B cell (primary cell): ENCODE data around the gene HNRNPF. TPM values are rescaled to one million over a fixed set of nuclear protein-coding genes. Genes with fewer than 3 reads are reported as not detected.

Experiments used
- ATAC-seq: fragments of 200-7000 bp; cut with Tn5 transposase; one replicate; pipeline ENCODE4 v1.10.0; 2021; ENCODE audit warnings: low read depth, mild to moderate bottlenecking, moderate number of reproducible peaks, moderate library complexity
- CTCF ChIA-PET: fragments of 350-600 bp; sonication (Branson Sonifier 250); formaldehyde crosslinking; loops from one replicate; lab custom pipeline; 2021; ENCODE audit warnings: antibody characterized with exemption, inconsistent platforms; lab: Charles Lee
- POLR2A ChIA-PET: fragments of 350-600 bp; sonication (Branson Sonifier 250); formaldehyde crosslinking; loops from one replicate; lab custom pipeline; 2021; ENCODE audit warnings: antibody characterized with exemption; lab: Charles Lee
- DNase-seq: peaks from one replicate; pipeline ENCODE4 v3.0.0; 2013
- H2AFZ ChIP-seq: 2 replicates; pipeline ENCODE4 v1.6.1; 2012; ENCODE audit warnings: mild to moderate bottlenecking, low read depth, low read length; ENCODE audit not compliant: insufficient read depth, poor library complexity, severe bottlenecking
- H3K27ac ChIP-seq, 2 donors: 1 replicate in 1 of 2; 2 replicates in 1 of 2; pipeline ENCODE4 v1.5.1; 2012 to 2013; ENCODE audit warnings: low read length in 2 of 2, mild to moderate bottlenecking in 2 of 2, moderate library complexity in 1 of 2
- H3K27me3 ChIP-seq, 4 experiments: fragments of 200-600 bp in 1 of 4; sonication (generic) in 1 of 4; replicated peaks in 1 of 4; 1 replicate in 2 of 4; 2 replicates in 2 of 4; pipeline versions ENCODE4 v1.6.1 to v1.7.0; 2013 to 2016; ENCODE audit warnings: low read length in 3 of 4, mild to moderate bottlenecking in 2 of 4, mixed read lengths in 1 of 4, moderate library complexity in 1 of 4; ENCODE audit not compliant: insufficient read depth in 4 of 4, control insufficient read depth in 3 of 4; ENCODE audit errors: control extremely low read depth in 1 of 4
- H3K36me3 ChIP-seq, 2 experiments: replicated peaks in 1 of 2; 1 replicate in 1 of 2; 2 replicates in 1 of 2; pipeline versions ENCODE4 v1.6.1 to v1.7.1; 2013; ENCODE audit warnings: low read length in 1 of 2; ENCODE audit not compliant: insufficient read depth in 2 of 2, control insufficient read depth in 1 of 2; ENCODE audit errors: control extremely low read depth in 1 of 2, extremely low read depth in 1 of 2
- H3K4me1 ChIP-seq, 2 donors: fragments of 200-600 bp in 1 of 2; sonication (generic) in 1 of 2; 1 replicate in 1 of 2; 2 replicates in 1 of 2; pipeline versions ENCODE4 v1.5.1 to v1.6.1; 2013 to 2017; ENCODE audit warnings: low read length in 2 of 2; ENCODE audit not compliant: control insufficient read depth in 2 of 2, insufficient read depth in 2 of 2
- H3K4me2 ChIP-seq: replicated peaks from 2 replicates; pipeline ENCODE3; 2012; ENCODE audit warnings: mild to moderate bottlenecking, low read depth, low read length; ENCODE audit not compliant: poor library complexity, severe bottlenecking
- H3K4me3 ChIP-seq, 5 experiments: fragments of 200-600 bp in 1 of 5; sonication (generic) in 1 of 5; 1 replicate in 3 of 5; 2 replicates in 2 of 5; pipeline versions ENCODE4 v1.5.1 to v1.7.0; 2011 to 2016; ENCODE audit warnings: low read length in 4 of 5, mild to moderate bottlenecking in 4 of 5, low read depth in 2 of 5, control low read depth in 1 of 5, moderate library complexity in 1 of 5; ENCODE audit not compliant: insufficient read depth in 1 of 5; ENCODE audit errors: control extremely low read depth in 1 of 5, extremely low read depth in 1 of 5
- H3K79me2 ChIP-seq: fragments of 200-600 bp; sonication (generic); one replicate; pipeline ENCODE4 v1.6.0; 2016; ENCODE audit warnings: low read length; ENCODE audit not compliant: control insufficient read depth, insufficient read depth
- H3K9ac ChIP-seq: fragments of 200-600 bp; sonication (generic); 2 replicates; pipeline ENCODE4 v1.6.1; 2017; ENCODE audit warnings: mild to moderate bottlenecking, low read length, moderate library complexity
- H3K9me3 ChIP-seq, 3 donors: one replicate each; pipeline versions ENCODE4 v1.6.1 to v1.7.1; 2013; ENCODE audit warnings: low read length in 2 of 3; ENCODE audit not compliant: control insufficient read depth in 2 of 3, insufficient read depth in 1 of 3; ENCODE audit errors: control extremely low read depth in 1 of 3
- H4K20me1 ChIP-seq: 2 replicates; pipeline ENCODE4 v1.6.0; 2012; ENCODE audit warnings: mild to moderate bottlenecking, low read length; ENCODE audit not compliant: insufficient read depth, control insufficient read depth, poor library complexity, severe bottlenecking
- H3K27ac Mint-ChIP-seq: one replicate; pipeline ENCODE4 v1.8.0; 2021; ENCODE audit warnings: mixed read lengths
- H3K27me3 Mint-ChIP-seq: one replicate; pipeline ENCODE4 v1.8.0; 2021; ENCODE audit warnings: mixed read lengths
- H3K4me1 Mint-ChIP-seq: one replicate; pipeline ENCODE4 v1.8.0; 2021; ENCODE audit warnings: mixed read lengths
- H3K4me3 Mint-ChIP-seq: one replicate; pipeline ENCODE4 v1.8.0; 2021; ENCODE audit warnings: mixed read lengths
- H3K9me3 Mint-ChIP-seq: one replicate; pipeline ENCODE4 v1.8.0; 2022; ENCODE audit warnings: mixed read lengths; ENCODE audit not compliant: insufficient read depth
- CTCF ChIP-seq: fragments of 200-600 bp; IDR thresholded peaks from one replicate; pipeline ENCODE4 v1.8.0; 2022; ENCODE audit warnings: antibody characterized with exemption, mild to moderate bottlenecking
- EZH2 ChIP-seq: IDR thresholded peaks from 2 replicates; pipeline ENCODE4 v1.6.1; 2012; ENCODE audit warnings: borderline replicate concordance, low read depth, mild to moderate bottlenecking, moderate library complexity, low read length; ENCODE audit not compliant: insufficient read depth, poor library complexity, severe bottlenecking
- WGBS: methylation state at CpG from one replicate; pipeline ENCODE4 v1.1.5; 2013; ENCODE audit warnings: missing lambda C conversion rate; ENCODE audit not compliant: insufficient coverage; 5-methylcytosine and 5-hydroxymethylcytosine counted together
- intact Hi-C: fragments of 100-400 bp; cut with micrococcal nuclease; formaldehyde crosslinking; loops from one replicate; pipeline ENCODE4 v1.10.0; 2022
- polyA plus RNA-seq: library from polyadenylated mRNA; depleted of rRNA; stranded (reverse); fragments of >200 nt; gene quantifications from 2 replicates; pipeline ENCODE4 v1.2.3, GENCODE V29; 2012
- total RNA-seq, 2 donors: library from RNA; stranded (reverse); fragments of 120-200 nt in 1 of 2; gene quantifications; 1 replicate in 1 of 2; 2 replicates in 1 of 2; pipeline versions ENCODE4 v1.2.3 to v1.2.4, GENCODE V29; 2013 to 2022

The HNRNPF gene
- total and polyA plus RNA-seq, 2 donors (not counting 1 experiment from before 2014, with no cell fraction given) = 76.7 to 161 TPM

DNA sequence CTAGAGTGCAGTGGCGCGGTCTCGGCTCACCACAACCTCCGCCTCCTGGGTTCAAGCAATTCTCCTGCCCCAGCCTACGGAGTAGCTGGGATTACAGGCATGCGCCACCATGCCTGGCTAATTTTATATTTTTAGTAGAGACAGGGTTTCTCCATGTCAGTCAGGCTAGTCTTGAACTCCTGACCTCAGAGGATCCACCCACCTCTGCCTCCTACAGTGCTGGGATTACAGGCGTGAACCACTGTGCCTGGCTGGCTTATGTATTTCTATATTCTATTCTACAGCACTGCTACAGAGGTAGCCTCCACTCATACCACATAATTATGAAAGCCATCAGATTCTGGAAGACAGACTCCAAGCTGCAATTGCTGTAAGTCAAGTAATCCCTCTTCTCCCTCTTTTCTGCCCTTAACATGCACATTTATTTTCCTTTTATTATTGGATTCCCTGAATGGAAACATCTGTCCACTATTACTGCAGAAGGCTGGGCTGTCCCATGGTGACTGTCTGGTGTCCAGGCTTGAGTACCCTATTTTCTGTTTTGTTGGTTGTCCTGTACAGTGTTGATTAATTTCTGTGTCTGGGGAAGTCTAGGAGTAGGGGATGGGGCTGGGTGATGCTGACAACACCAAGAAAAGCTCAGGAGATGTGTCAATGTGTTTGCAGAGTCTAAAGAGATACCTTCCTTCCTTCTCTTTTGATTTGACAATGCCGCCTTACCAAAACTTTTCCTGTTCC is 22.1 kb upstream of the HNRNPF start:
- ChIA-PET CTCF (no interaction called here), POLR2A (no interaction called here)
- H3K4me2 ChIP-seq = no peak overlapping the region
- no peaks in the 10 kb centered on the region for H3K9me3 Mint-ChIP-seq
- H3K4me1 ChIP-seq = peaks cover 17 to 27% of the 10 kb centered on the region in 2 donors
- DNase-seq = no peak
- no peak overlapping the region for H3K4me3 ChIP-seq
- 93% methylated on average over 5 of the region's 8 CpGs for WGBS
- peaks cover 0 to 4% (median 0%) of the 10 kb centered on the region in 3 donors for H3K9me3 ChIP-seq
- H3K27ac Mint-ChIP-seq = no peak overlapping the region
- no peaks in the 10 kb centered on the region for H3K27me3 Mint-ChIP-seq
- no peaks in the 10 kb centered on the region for H3K36me3 ChIP-seq
- H3K79me2 ChIP-seq = peaks cover 20% of the 10 kb centered on the region
- no peak overlapping the region for H3K9ac ChIP-seq
- no peak overlapping the region for H3K27ac ChIP-seq
- no peak for ATAC-seq
- no peak overlapping the region for H2AFZ ChIP-seq
- H3K4me1 Mint-ChIP-seq = peaks cover 15% of the 10 kb centered on the region
- H4K20me1 ChIP-seq = no peaks in the 10 kb centered on the region
- intact Hi-C loops = no loop called here
- H3K4me3 Mint-ChIP-seq = no peak overlapping the region
- TF ChIP-seq EZH2 (no peak), CTCF (no peak)
- no peaks in the 10 kb centered on the region for H3K27me3 ChIP-seq
